ENCODE data around the gene C18orf63.

- TF ChIP-seq CTCF (IDR thresholded peaks at IDR 0.05) (no peak), ZFX (IDR thresholded peaks at IDR 0.05; ENCODE audit: borderline replicate concordance) (no peak)
Measured at GRCh38 chr18:74281980-74282754, 33.5 kb upstream of the C18orf63 start.
